ENCODE results near the gene LASP1.

The LASP1 gene

DNA sequence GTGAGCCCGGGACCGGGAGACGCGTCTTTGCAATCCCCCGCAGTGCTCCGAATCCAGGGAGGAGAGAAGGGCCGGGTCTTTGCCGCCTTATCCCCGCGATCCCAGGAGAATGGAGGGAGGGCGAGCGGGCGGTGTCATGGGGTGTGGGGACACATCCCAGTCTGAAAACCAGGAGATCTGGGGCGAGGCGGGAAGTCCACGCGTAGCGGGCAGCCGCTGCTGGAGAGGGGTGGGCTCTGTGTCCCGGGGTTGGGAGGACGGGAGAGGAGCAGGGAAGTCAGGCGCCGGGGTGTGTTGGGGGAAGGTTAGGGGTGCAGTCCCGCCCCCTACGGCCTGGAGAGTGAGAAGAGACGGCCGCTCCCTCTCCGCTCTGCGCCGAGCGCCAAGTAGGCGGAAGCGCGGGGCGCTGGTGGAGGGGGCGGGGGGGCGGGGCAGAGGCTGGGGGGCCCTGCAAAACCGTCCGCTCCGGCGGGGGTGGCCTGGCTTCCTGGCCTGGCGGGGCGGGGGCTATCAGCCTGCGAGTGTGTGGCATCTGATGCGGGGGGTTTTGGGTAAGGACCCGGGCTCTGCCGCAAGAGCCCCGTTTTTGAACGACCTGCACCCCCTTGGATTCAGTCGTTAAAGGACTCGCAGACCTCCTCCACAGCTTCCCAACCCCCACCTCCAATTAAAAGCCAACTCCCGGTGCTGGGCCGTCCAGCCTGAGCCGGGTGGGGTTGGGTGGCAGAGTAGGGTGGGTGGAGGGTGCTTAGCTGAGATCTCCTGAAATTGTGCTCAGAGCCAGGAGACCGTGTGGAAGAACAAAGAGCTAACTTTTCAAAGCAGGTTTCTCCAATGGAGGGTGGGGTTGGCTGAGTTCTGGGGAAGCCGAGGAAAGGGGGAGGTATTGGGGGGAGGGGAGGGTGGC, 654 bp downstream of the LASP1 start:
- peak; percentile 39 to 78 (median 40) for DNase-seq (ENCODE audit: low read depth in 3 of 3)

DNA sequence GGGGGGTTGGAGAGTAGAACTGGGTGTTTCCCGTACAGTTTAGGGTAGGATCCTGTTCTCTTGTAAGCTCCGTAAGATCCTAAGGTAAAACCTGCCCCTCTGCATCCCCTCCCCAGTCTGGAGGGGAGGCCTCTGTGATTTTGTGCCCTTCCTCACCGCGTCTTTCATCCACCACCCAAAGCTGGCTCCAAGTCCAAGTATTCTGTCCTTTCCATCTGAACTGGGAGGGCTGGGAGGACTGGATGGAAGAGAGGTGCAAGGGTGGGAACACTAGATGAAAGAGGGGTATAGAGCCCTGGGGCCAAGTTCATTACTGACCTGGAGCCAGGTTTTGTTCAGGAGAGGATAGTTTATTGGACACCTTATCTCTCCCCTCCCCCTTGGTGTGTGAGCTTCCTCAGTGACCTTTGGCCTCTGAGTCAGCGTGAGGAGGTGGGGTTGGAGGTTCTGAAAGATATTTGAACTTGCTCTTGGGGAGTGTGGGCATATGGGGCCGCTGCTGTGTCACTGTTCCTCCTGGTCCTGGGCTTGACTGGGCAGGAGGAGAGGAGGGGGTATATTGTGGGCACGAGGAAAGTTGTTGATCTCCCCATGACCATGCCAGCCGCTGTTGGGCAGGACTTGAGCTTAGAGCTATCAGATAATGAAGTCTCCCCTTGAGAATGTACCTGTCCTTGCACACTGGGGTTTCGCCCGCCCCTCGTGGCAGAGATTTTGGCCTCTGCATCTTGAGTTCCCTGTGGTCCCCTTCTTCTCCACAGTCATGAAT, 1.6 kb downstream of the LASP1 start:
- DNase-seq (ENCODE audit: low read depth in 3 of 3), result peak; percentile 52 to 79 (median 69)

DNA sequence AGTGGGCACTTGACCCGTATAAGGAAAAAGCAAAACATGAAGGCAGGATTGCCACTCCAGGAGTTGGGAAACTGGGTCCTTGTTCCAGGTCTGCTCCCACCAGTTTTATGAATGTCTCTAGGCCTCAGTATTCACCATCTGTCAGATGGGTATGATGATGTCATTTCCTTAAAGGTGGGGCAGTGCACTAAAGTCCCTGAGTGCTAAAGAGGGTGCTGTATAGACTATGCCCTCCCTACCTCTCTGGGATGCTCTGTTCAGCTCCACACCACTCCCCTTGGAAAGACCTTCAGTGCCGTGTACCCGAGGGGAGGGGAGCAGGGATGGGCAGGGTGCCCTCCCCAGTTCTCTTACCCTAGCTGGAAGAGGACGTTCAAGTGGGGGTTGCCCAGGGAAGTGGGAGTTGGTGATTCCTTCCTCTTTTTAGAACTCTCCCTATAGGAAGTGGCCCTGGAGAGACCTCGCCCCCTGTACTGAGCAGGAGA, 2.2 kb downstream of the LASP1 start:
- DNase-seq (ENCODE audit: low read depth in 3 of 3), result no peak

DNA sequence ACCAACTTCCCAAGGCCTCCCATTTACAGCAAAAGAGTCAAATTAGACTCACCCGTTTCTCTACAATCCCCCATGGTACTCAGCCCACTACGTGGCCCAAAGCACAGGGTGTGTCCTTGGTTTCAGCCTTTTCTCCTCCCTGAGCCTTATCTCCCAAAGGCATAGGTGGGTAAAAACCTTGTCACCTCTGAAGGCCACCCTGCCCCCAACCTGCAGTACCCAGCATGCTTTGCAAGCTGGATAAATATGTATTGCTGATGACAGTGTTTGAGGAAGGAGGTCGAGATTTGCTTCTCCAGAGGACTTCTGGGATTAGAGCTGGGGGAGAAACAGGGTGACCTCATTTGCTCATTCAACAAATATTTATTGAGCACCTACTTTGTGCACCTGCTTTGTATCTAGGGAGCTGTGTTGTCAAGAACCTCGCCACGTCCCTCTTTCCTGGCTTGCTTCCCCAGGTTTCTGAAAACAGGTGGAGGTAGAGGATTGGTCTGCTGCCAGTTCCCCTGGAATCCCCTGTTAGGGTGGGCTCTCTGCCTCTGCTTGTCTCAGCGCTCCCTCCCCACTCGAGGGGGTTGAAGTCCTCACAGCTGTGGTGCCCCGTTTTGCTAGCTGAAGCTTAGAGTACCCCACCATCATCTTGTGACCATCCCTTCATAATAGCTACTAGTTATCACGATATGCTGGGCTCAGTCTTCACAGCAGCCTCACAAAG, 3.0 kb downstream of the LASP1 start:
- DNase-seq (ENCODE audit: low read depth in 3 of 3), result no peak

DNA sequence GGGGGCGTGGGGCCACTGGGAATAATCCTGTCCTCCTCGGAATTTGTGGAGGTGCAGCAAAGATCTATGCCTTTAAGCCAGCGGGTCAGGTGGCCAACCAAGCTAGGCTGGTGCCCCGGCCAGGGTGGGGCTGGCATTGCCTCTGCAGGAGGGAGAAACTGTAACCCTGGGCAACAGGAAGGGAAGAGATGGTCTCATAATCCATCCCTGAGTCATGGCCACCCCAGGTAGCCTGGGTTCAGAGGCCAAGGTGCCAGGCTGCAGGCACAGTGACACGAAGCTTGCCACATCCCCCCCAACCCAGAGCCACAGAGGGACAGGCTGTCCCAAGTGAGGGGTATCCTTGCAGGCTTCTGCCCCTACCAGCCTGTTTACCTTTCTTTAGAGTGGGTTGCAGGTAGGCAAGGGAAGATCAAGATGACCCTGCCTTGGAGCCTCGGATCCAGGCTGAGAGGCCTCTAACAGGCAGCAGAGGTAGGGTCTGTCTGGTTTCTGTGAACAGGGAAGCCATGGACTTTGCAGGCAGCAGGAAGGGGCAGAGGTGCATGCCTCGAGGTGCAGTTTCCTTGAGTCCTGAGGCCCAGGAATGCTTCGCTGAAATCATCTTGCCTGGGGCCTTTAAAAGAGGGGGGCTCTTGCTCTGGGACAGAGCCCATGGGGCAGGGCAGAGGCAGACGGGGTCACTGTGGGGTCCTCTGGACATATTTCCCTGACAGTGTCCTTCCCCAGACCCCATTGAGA, 4.0 kb downstream of the LASP1 start:
- no peak for DNase-seq (ENCODE audit: low read depth in 3 of 3)

DNA sequence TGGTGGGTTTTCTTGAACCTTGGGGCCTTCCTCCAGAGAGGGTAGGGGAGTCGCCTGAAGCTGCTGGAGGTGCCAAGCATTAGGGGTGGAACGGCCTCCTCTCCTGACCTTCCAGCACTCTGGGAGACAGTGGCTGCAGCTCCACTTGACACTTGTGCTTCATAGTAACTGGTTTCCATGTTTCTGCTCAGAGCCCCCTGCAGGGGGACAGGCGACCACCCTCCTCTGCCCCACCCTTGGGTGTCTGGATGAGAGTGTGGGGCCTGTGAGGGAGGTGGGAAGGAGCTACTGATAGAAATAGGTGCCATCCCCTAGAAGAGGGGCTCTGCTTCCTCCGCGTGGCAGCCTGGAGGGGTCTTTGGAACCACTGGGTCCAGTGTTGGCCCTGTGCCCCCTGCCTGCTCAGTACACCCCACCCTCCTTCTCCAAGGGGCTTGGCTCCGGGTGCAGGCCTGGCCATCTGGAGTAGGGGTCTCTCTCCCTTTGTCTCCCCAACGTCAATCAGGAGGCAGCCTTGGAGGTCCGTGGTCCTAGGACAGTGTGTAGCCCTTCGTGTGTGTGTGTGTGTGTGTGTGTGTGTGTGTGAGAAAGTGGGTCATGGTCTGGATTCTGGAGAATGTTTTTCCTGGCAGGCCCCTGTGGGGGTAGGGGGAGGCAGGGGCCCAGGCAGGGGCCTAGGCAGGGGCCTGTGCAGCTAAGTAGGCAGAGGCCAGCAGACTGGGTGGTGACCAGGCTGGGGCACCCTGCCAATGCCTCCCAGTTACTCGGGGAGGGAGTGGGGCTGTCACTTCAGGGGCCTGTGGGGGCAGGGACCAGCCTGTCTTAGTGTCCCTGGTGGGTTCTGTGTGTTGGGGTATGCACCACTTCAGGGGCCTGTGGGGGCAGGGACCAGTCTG, 4.9 kb downstream of the LASP1 start:
- DNase-seq (ENCODE audit: low read depth in 3 of 3), result no peak

DNA sequence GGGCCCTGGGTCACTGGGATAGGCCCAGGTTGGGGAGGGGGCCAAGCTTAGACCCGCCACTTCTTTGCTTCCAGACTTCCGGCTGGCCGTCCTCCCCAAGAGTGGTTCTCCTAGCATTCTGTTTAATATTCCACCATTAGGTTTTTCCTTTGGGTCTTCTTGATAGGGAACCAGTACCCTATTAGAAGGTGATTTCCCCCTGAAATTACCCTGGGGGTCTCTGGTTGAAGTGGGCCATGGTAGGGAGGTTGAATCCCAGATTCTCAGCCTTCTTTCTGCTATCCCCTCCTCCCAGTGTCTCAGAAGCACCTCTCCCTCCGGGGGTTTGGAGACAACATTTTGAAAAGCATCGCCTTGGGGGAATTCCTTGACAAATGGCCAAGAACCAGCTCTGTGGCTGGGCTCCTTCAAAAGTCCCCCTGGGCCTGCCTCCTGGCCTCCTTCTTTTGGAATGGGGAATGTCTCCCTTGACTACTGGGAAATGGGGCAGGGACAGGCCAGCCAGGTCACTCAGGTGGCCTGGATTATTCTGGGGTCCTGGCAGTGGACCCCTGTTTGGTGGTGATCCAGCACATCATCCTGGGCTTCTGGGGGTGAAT, 5.7 kb downstream of the LASP1 start:
- no peak for DNase-seq (ENCODE audit: low read depth in 3 of 3)

DNA sequence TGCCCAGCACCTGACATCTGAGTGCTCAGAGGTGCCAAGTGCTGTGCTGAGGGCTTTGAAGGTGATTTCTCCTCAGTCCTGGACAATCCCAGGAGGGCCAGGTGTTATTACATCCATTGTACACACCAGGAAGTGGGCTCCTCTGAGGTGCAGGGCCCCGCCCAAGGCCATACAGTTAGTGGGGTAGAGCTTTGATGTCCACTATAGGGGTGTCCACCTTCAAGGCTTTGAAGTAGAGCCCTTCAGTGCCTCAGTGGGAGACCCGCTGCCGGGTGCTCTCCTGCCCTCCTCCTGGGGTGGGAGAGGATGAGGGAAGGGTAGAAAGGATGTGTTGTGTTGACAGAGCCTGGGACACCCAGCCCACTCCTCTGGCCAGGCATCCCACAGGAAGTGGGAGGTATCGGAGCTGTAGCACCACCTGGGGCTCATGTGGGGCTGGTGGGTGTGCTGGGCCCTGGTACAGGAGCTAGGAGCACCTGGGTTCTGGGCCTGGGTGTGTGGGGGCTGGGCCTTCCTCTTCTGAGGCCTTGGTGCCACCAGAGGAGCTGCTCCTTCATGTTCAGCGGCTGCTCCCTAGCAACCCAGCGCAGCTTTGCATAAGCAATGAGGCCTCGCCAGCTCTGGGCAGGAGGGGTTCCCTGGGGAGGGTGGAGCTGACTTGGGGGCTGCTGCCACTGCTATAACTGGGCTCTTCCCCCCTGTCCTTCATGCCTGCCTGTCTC, 7.4 kb downstream of the LASP1 start:
- DNase-seq (ENCODE audit: low read depth in 3 of 3), result peak in 1 of 3 experiments; percentile 20

DNA sequence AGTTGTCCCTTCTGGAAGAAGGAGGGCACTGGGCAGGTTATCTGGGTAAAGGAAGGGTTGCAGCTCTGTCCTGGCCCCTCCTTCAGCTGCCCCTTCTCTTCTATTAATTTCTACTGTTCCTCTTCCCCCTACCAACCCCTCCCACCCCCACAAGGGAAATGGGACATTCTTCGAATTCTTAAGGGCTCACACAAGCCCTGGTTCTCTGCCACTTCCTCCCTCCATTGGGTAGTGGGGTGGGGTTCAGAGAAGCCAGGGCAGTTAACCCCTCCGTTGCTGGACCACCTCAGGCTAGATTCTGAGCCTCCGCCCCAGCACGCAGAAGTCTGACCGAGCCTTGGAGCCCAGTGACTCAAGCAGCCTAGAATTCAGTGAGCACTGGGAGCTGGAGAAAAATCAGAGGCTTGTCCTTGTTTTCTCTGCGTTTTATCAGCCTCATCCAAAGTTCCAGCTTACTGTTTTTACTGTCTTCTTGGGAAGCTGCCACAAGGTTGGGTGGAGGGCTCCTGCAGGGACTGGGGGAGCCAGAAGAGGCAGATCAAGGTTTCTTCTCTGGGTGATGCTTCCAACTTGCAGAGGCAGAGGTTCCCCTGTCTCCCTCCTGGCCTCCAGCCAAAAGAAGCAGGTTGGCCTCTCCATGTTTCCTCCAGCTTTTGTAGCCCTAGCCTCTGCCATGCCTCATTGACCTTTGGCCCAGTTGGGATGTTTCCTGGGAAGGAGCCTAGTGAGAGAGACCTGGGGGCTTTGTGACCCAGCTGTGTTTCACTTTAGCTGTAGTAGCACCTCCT, 10.2 kb downstream of the LASP1 start:
- no peak for DNase-seq (ENCODE audit: low read depth in 3 of 3)

DNA sequence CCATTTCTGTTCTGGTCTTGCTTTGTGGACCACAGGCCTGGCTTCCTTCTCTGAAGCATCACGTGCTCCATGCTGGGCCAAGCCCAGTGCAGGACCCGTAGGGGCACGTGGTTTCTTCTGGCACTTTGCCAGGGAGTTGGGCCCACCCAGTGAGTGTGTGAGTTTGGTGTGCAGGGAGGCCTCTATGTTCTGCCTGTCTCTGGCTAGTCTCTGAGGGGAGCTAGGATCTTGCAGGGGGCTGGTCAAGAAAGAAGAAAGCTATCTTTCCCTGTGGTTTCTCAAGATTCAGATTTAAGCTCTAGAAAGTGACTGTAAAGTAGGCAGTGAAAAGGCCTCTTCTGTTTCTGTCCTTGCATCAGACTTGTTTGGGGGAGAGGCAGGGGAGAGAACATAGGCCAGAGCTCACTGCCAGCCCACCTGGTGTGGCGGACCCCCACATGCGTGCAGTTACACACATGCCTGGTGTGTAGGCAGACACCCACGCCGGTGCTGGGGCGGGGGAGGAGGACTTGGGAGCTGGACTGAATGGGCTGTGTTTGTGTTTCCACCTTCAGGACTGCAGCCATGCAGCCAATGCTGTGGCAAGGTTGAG, 11.8 kb downstream of the LASP1 start:
- DNase-seq (ENCODE audit: low read depth in 3 of 3), result peak in 1 of 3 experiments; percentile 48

DNA sequence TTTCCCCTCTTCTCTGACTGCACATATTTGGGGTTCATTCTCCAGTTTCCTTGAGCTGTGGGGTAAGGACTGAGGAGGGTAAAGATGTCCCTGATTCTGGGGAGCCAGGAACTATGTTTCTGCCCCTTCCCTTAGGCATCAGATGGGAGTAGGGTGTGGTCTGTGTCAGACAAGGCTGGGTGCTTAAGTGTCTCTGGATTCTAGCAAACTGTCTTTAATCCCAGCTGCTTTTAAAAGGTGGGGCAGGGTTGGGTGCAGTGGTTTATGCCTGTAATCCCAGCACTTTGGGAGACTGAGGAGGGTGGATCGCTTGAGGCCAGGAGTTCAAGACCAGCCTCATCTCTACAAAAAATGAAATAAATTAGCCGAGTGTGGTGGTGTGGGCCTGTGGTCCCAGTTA, 13.0 kb downstream of the LASP1 start:
- no peak for DNase-seq (ENCODE audit: low read depth in 3 of 3)

DNA sequence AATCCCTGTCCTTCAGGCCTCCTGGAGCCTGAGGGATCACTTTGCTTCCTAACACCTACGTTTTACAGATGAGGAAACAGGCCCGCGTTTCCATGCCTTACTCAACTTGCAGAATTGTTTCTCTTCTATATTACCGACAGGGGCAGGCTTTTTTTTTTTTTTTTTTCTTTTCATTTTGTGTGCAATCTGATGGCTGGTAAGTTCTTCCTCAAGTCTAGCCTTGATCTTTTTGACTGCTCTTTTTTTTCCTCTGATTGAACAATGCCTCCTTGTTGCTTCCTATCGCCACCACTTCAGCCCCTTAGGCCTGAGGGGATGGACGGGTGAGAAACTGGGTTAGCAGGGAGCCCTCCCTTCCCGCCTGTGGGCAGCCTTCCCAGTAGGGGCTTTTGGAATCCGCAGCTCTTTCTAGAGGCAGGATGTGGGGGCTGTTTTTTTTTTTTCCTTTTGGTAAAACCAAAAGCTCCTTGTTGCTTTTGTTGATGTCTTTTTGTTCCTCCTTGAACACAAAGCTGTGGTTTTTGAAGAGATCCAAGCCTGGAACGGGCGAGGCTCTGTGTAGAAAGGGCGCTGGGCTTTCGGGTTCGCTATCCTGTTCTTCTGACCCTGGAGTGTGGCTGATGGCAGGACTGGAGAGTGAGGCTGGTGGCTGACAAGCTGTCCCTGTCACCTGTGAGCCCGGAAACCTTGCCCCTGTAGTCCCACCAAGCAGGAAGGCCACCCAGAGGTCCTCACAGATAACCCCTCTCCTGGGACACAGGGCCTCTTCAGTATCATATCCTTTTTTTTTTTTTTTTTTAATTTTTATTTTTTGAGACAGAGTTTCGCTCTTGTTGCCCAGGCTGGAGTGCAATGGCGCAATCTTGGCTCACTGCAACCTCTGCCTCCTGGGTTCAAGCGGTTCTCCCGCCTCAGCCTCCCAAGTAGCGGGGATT, 14.0 kb downstream of the LASP1 start:
- no peak for DNase-seq (ENCODE audit: low read depth in 3 of 3)

DNA sequence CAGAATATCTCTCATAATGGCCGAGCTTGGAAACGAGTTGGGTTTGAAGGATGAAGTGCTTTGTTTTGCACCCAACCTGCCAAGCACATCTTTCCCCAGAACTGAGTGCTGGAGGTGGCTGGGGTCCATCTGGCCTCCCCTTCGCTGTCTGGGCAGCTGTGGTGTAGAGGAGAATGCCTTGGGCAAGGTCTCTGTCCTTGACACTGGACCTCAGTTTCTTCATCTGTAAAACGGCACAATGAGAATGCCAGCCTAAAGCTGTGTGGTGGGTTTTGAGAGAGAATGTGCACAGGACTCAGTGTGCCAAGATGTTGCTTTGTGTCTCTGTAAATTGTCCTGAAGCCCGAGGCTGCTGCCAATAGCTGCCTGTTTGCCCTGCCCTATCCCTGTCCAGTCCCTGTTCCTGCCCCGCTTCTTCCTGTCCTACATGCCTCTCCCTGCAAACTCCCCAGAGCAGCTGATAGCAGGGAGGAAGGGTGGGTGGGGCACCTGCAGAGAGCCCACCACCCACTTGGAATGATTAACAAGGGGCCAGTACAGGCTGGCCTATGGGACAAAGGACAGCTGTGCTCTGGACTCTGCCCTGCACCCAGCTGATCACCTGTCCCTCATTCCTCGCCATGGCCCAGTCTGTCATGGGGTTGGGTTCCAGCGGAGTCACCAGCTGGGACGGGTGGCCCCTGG, 15.3 kb downstream of the LASP1 start:
- no peak for DNase-seq (ENCODE audit: low read depth in 3 of 3)

DNA sequence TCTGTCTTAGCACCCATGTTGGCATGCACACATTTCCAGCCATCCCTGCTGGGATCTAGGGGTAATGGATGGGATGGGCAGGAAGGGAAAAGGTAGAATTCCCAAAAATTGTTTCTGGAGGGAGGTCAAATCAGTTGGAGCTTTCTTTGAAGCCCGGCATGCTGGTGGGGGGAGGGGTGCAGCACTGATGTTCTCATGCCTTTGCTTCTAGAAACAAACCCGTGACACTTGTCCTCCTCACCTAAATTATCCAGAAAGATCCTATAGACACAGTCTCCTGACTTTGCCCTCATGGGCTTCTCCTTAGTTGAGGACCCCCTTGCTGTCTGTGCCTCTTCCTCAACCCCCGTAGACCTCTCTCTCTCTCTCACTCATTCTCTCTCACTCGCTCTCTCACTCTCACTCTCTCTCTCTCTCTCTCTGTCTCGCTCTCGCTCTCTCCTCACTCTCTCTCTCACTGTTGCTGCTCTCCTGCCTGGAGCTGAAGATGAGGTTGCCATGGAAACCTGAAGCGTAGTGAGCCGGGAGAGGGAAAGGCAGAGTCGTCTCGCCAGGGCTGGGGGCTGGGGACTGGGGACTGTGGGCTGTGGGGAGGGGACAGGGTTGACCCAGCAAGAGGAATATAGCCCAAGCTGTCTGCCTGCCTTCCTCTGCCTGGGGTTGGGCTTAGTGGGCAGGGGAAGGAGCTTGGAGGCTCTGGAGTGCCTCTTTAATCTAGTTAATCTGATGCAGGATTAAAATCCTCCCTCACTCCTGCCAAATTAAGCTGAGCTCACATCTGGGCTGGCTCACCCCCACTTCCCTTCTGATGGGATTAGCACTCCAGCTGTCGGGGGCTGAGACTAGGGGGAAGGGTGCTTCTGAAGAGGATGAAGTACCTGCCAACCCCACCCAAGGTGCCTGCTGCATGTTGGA, 16.1 kb downstream of the LASP1 start:
- no peak for DNase-seq (ENCODE audit: low read depth in 3 of 3)

DNA sequence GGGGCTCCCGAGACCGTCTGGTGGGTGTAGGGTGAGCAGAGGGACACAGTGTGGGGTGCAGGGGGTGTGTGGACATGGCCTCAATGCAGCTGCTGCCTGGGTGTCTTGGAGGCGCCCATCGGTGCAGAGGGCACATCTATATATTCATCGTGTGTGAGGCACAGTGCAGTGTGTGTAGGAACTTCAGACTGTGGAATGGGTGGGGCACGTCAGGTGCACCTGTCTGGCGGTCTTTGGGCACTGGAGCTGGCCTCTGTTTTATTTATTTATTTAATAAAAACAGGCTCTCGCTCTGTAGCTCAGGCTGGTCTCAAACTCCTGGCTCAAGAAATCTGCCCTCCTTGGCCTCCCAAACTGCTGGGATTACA, 16.8 kb downstream of the LASP1 start:
- DNase-seq (ENCODE audit: low read depth in 3 of 3), result no peak

All from stimulated activated CD4-positive, alpha-beta T cell treated with anti-CD3 and anti-CD28 coated beads, TNF-alpha, amount 100 ng/mL, for 24 hours (primary cell).